Astrocyte of the cerebellum (primary cell): ENCODE results near the gene MZB1.

Source experiments
- DNase-seq: peaks from one replicate; pipeline ENCODE4 v3.0.0-alpha.2; 2011; ENCODE audit warnings: low read depth
- H3K4me3 ChIP-seq: 2 replicates; pipeline ENCODE4 v1.5.1; 2011; ENCODE audit warnings: mild to moderate bottlenecking, low read depth, low read length, moderate library complexity
- in situ Hi-C: cut with HindIII; loops from 2 replicates; pipeline ENCODE4 v1.10.0; 2017; ENCODE audit warnings: low sequenced_read_pairs
- TF ChIP-seq, protein P1 (sequence below): IDR thresholded peaks from 2 replicates; pipeline ENCODE4 v1.5.1; 2012; ENCODE audit warnings: low read length, low read depth, moderate library complexity, mild to moderate bottlenecking; ENCODE audit errors: missing control alignments

Gene MZB1

DNA sequence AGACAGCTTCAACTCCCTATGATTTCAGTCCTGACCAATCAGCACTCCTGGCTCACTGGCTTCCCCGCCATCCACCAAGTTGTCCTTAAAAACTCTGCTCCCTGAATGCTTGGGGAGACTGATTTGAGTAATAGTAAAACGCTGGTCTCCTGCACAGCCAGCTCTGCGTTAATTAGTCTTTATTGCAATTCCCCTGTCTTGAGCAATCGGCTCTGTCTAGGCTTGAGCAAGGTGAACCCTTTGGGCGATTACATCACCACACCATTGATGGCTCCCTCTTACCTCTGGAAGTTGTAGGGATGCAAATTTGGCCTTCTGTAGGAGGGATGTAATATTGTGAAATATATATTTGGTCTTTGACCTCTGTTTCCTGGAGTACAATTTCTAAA lies 3.7 kb downstream of the MZB1 start:
- in situ Hi-C loops: no loop called here
- TF ChIP-seq, protein P1, sequence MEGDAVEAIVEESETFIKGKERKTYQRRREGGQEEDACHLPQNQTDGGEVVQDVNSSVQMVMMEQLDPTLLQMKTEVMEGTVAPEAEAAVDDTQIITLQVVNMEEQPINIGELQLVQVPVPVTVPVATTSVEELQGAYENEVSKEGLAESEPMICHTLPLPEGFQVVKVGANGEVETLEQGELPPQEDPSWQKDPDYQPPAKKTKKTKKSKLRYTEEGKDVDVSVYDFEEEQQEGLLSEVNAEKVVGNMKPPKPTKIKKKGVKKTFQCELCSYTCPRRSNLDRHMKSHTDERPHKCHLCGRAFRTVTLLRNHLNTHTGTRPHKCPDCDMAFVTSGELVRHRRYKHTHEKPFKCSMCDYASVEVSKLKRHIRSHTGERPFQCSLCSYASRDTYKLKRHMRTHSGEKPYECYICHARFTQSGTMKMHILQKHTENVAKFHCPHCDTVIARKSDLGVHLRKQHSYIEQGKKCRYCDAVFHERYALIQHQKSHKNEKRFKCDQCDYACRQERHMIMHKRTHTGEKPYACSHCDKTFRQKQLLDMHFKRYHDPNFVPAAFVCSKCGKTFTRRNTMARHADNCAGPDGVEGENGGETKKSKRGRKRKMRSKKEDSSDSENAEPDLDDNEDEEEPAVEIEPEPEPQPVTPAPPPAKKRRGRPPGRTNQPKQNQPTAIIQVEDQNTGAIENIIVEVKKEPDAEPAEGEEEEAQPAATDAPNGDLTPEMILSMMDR: no peak
- no peak for DNase-seq
- H3K4me3 ChIP-seq: no peak overlapping the region

DNA sequence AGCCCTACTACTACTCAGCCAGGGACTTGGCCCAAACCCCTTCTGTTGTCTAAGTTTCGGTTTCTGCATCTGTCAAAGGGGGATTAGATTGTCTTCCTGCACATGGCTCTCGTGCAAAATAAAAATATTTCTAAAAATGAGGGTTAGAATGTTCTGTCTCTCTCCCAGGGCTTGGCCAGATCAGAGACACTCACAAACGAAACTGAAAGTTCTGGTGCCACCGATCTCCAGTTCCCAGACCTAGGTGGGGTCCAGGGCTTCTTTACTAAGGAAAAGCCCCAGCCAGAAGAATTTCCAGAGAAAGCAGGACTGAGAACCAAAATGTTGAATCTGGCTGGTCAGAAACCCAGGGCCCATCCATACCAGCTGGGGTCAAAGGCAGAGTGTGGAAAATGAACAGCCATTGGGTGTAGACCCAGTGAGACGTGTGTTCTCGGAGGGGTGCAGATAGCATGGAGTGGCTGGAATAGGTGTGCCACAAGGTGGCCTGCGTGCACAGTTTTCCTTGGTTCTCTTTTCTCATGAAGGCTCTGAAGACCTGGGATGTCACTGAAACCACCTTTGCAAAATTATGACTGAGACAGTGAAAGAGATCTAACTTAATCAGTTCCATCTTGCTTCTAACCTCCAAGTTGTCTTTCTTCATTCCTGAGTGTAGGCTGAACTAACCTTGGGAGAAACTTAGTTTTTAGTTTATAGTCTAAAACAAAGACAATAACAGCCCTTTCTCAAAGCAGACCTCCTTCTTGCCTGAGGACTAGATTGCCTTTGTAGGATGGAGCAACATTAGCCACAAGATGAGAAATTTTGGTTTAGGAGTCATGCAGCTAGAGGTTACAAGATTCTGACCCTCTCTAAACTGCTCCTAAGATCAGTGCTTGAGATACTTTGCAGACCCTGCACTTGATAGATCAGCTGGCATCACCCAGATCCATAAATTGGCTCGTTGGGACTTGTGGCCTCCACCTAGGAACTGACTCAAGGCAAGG lies 4.4 kb downstream of the MZB1 start:
- in situ Hi-C loops: no loop called here
- no peak overlapping the region for H3K4me3 ChIP-seq
- TF ChIP-seq, protein P1: no peak
- DNase-seq: no peak

DNA sequence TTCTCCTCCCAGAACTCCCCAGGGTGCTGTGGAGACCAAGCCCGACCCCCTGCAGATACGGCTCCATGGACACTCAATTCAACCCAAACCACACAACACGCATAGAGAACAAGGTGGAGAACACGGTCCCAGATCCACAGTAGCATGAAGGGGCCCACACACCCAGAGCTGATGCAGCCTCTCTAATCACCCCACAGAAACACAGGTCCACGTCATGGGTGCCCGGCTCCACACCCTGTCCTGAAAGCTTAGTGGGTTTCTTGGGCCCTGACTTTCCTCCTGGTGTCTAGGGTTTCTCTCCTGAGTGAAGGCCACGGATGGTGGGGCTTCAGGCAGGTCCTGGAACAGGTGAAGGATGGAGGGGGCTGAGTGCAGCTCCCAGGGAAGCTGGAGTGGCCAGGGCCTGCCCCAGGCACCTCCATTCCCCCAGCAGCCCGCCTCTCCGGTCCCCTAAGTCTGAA lies 5.1 kb downstream of the MZB1 start:
- no peak for DNase-seq
- TF ChIP-seq, protein P1: no peak
- no peak overlapping the region for H3K4me3 ChIP-seq
- in situ Hi-C loops: no loop called here

DNA sequence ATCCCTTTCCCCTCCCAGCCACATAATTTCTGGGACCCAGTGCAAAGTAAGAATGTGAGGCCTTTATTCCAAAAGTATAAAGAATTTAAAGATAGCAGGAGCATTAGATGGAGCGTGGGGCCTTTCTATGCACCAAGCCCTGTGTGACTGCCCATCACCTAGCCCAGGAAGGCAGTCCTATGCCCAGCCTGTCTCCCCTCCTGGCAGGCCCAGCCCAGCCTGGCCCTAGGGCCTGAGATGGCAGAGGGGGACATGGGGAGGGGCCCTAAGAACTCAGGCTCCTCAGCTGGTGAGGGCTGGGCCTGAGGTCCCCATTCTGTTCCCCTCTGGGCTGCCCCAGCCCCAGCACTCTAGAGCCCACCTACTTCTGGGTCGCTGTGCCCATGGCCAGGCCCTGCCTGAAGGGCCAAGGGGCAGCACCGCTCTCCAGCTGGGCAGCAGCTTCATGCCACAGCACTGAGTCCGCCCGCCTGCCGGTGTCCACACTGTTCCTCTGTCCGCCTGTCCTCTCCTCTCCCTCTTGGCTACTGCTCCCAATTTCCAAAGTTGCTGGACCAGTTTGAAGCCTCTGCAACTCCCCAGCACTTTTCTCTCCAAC lies 5.6 kb downstream of the MZB1 start:
- TF ChIP-seq, protein P1: no peak
- no peak overlapping the region for H3K4me3 ChIP-seq
- DNase-seq: no peak
- in situ Hi-C loops: no loop called here

DNA sequence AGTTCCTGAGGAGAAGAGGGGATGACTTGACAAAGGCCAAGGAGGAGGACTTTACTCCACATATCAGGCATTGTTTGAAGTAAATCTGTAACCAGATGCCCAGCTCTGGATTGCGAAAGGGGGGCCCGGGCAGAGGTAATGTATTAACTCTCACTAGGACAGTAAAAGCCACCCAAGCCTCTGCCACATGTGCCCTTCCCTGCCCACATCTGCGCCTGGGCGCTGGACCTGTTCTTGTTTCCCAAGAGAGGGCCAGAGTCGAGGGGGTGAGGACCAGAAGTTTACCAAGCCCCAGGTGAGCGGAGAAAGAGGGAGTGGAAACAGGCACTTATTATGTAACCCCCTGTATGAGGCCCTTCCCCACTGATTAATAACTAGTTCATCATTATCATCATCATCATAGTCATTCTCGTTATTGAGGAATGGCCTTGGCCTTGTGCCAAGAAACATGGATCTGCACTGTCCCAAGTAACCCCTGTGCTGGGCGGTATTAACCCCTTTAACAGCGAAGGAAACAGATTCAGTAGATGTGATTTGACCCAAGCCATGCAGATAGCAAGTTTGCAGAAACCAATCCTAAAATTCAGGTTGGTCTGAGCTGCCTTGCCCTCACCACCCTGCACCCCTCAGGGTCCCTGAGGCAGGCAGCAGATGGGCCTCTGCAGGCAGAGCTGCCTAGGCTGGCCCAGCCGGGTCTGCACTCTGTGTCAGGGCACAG lies 6.3 kb downstream of the MZB1 start, which contains the start of gene SLC23A1:
SLC23A1 (minus strand) TSS at position 23 of the 718 bp plus-strand sequence. CDS start 44 bp downstream, outside the sequence.
- TF ChIP-seq, protein P1: no peak
- in situ Hi-C loops: no loop called here
- DNase-seq: no peak
- no peak within 1 kb of the TSS for H3K4me3 ChIP-seq

DNA sequence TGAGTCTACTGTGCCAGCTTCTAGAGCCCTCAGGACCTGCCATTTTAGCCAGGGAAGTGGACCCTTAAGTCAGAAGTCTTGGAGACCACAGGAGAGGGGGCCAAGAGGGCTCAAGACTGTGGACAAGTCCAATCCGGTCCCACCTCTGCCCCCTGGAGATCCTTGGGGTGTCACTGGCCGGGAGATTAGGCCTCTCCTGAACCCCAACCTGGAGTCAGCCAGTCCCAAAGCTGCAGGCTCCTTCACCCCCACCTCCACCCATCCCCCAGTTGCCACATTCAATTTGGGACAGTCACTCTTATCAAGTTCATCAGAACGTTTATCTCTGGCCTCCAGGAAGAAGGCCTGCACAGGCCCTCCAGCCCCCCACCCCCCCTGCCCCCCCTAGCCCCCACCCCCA lies 6.9 kb downstream of the MZB1 start:
- H3K4me3 ChIP-seq: no peak overlapping the region
- in situ Hi-C loops: no loop called here
- no peak for DNase-seq
- TF ChIP-seq, protein P1: no peak
